ENCODE data around the gene MIER3.

DNA sequence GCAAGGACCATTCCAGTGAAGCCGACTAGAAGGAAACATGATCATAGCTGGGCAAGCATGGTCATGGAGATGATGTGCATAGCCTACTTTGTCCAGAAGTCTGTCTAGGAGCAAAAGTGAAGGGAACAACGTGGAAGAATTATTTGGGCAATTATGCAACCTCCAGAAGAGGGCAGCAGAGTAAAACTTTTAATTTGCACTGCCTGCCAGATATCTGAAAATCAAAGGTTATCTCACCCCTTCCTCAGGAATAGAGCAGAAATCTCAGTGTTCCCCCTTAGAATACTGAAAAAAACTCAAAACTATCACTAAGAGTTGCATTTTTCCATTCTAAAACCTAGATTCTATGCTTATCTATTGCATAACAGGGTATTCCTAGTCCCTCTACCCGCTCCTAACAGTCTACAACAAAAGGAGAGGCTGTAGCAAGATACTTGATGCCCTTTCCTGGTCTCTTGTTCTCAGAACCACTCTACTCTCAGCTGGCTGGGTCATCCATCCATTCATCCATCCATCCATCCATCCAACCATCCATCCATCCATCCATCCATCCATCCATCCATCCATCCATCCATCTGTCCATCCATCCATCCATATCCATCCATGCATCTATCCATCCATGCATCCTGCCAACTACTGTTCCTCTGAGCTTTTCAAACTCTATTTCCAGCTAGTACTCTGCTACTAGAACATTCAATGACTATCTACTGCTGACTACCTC lies 50.9 kb downstream of the MIER3 start:
- no peak for TF ChIP-seq POLR2AphosphoS5 (IDR thresholded peaks at IDR 0.05; ENCODE audit: borderline replicate concordance, low read depth, low read length)
- TF ChIP-seq EZH2 (IDR thresholded peaks at IDR 0.05), result no peak
- TF ChIP-seq FOXP2 (optimal IDR thresholded peaks at IDR 0.05; ENCODE audit: control extremely low read depth, extremely low read length, insufficient read depth), result no peak

All from SK-N-MC (cell line).